Measurements from ENCODE around the gene HERC6.
"Not testable (repeated sequence)": the region's sequence is repeated elsewhere in the genome, so short reads cannot be mapped to it uniquely, and the experiment has no call there.

The HERC6 gene

GRCh38 chr4:88378691-88379559, at the start of gene HERC6:
Gene HERC6 (plus strand): TSS chr4:88378852. CDS start chr4:88378922, 70 bp downstream.
- H3K4me3 ChIP-seq (ENCODE audit: low read length), result peak within 1 kb of the TSS; percentile 87
- peak; percentile 64 for TF ChIP-seq CTCF (conservative IDR thresholded peaks at IDR 0.05; ENCODE audit: low read depth, low read length)

GRCh38 chr4:88333741-88334405, 44.8 kb upstream of the HERC6 start:
- DNase-seq (ENCODE audit: low read depth), result no peak
- no peak for TF ChIP-seq CTCF (conservative IDR thresholded peaks at IDR 0.05; ENCODE audit: low read depth, low read length)
- H3K4me3 ChIP-seq (ENCODE audit: low read length), result no peak overlapping the region

More at GRCh38 chr4:88378691-88379559, at the start of gene HERC6:
- DNase-seq (ENCODE audit: low read depth), result peak; percentile 34

GRCh38 chr4:88335092-88335665, 43.5 kb upstream of the HERC6 start:
- TF ChIP-seq CTCF (conservative IDR thresholded peaks at IDR 0.05; ENCODE audit: low read depth, low read length), result no peak
- no peak for DNase-seq (ENCODE audit: low read depth)

GRCh38 chr4:88341227-88342192, 37.1 kb upstream of the HERC6 start:
- H3K4me3 ChIP-seq (ENCODE audit: low read length), result no peak overlapping the region
- no peak for TF ChIP-seq CTCF (conservative IDR thresholded peaks at IDR 0.05; ENCODE audit: low read depth, low read length)
- peak; percentile 62 for DNase-seq (ENCODE audit: low read depth)

More at GRCh38 chr4:88335092-88335665, 43.5 kb upstream of the HERC6 start:
- H3K4me3 ChIP-seq (ENCODE audit: low read length), result no peak overlapping the region

GRCh38 chr4:88346902-88347301, 31.8 kb upstream of the HERC6 start:
- H3K4me3 ChIP-seq (ENCODE audit: low read length); DNase-seq (ENCODE audit: low read depth): not testable (repeated sequence)

GRCh38 chr4:88348761-88349160, 29.9 kb upstream of the HERC6 start:
- H3K4me3 ChIP-seq (ENCODE audit: low read length); DNase-seq (ENCODE audit: low read depth): not testable (repeated sequence)

GRCh38 chr4:88350786-88351185, 27.9 kb upstream of the HERC6 start:
- TF ChIP-seq CTCF (conservative IDR thresholded peaks at IDR 0.05; ENCODE audit: low read depth, low read length), result no peak
- DNase-seq (ENCODE audit: low read depth), result no peak
- no peak overlapping the region for H3K4me3 ChIP-seq (ENCODE audit: low read length)

Data from retinal pigment epithelial cell (primary cell).